Pancreas (tissue), 10 donors: ENCODE data around the gene EVX1. TPM values are rescaled to one million over a fixed set of nuclear protein-coding genes. Genes with fewer than 3 reads are reported as not detected.

Experiments
- ATAC-seq, 4 donors: fragments of 200-7000 bp; cut with Tn5 transposase; one replicate each; pipeline versions ENCODE4 v1.8.0 to v1.9.1; 2020; ENCODE audit warnings: mild to moderate bottlenecking in 4 of 4, moderate library complexity in 4 of 4
- DNase-seq, 6 donors: peaks; one replicate each; pipeline ENCODE4 v3.0.0-alpha.2; 2020
- FAIRE-seq: peaks from 2 replicates; lab custom pipeline; 2012; peaks lifted over from hg19 to GRCh38; lab: Jason Lieb, UNC
- H3K27ac ChIP-seq, 4 donors: fragments of 200-600 bp; sonication (generic); 1 replicate in 3 of 4; 2 replicates in 1 of 4; pipeline versions ENCODE4 v1.5.0 to v1.8.0; 2020
- H3K27me3 ChIP-seq, 4 donors: fragments of 200-600 bp; one replicate each; pipeline ENCODE4 v1.8.0; 2021
- H3K36me3 ChIP-seq, 3 donors: fragments of 200-600 bp; sonication (generic) in 1 of 3; one replicate each; pipeline versions ENCODE4 v1.5.0 to v1.8.0; 2020 to 2021
- H3K4me1 ChIP-seq, 3 donors: fragments of 200-600 bp; one replicate each; pipeline ENCODE4 v1.8.0; 2021
- H3K4me3 ChIP-seq, 4 donors: fragments of 200-600 bp; sonication (generic) in 2 of 4; one replicate each; pipeline versions ENCODE4 v1.5.0 to v1.8.0; 2020 to 2021
- H3K9me3 ChIP-seq, 4 donors: fragments of 200-600 bp; one replicate each; pipeline ENCODE4 v1.8.0; 2021
- WGBS, 2 donors: extraction: QIAGEN DNeasy Blood & Tissue Kit; methylation state at CpG; one replicate each; pipeline ENCODE4 v1.1.7; 2013; 5-methylcytosine and 5-hydroxymethylcytosine counted together
- intact Hi-C, 3 donors: fragments of 100-400 bp; cut with DNase I; formaldehyde crosslinking; loops; one replicate each; pipeline versions ENCODE4 v1.11.1 to v1.14.2; 2022
- polyA plus RNA-seq, 2 donors: library from polyadenylated mRNA; stranded (reverse); fragments of 200-250 nt; gene quantifications; one replicate each; pipeline ENCODE4 v1.2.3, GENCODE V29; 2013
- total RNA-seq, 6 donors: library from RNA; stranded (reverse); fragmentation: NEBNext Ultra II Directional in 4 of 6; extraction: Animal tissue kit (Norgen Biotek cat#: 25700) in 4 of 6; gene quantifications; one replicate each; pipeline versions ENCODE4 v1.2.1 to v1.2.4, GENCODE V29; 2021 to 2023
- TF ChIP-seq, protein P1 (sequence below), 4 donors: fragments of 200-600 bp; sonication (generic) in 3 of 4; IDR thresholded peaks; one replicate each; pipeline versions ENCODE4 v1.5.0 to v1.8.0; 2021; ENCODE audit warnings: antibody characterized with exemption in 4 of 4
- donor health status: healthy with polysubstance abuse.
- donor health status: DM: no; HTN: no; CAD: no; lungs with moderate emphysema.
- donor health status: DM: no; HTN: no; CAD: no.
- donor health status: control.
- donor health status: control.
- donor health status: Bipolar disorder and iron deficiency.
- donor health status: DM: yes; HTN: yes; CAD: no.
- donor health status: DM: no; HTN: no; CAD: no.
- donor health status: DM: no; HTN: no; CAD: no.
- donor health status: DM: yes; HTN: yes; CAD: no.

The EVX1 gene
- total and polyA plus RNA-seq, 8 donors: 0.05 TPM; not detected in 7

DNA sequence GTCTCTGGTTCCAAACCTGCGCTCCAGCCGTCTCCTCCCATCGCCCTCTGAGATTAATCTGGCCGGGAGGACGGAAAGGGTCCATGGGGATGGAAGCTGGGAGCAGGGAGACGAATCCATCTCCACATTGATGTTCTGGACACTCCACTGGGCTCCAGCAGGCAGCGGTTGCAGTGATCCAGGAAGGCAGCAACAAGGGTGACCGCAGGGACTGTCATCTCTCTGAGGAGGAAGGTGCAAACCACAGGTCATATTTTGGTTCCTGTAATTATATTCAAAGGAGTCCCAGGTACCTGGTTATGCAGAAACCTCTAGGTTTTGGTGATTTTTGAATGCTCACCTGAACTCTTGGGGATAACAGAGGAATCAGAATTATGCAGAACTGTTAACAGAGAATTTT is 54.8 kb downstream of the EVX1 start:
- Histone ChIP-seq H3K27me3 (no peaks in the 10 kb centered on the region), H3K4me1 (no peaks in the 10 kb centered on the region), H3K27ac (no peak overlapping the region), H3K9me3 (no peaks in the 10 kb centered on the region), H3K4me3 (no peak overlapping the region), H3K36me3 (no peaks in the 10 kb centered on the region)
- FAIRE-seq: no peak
- TF ChIP-seq, protein P1, sequence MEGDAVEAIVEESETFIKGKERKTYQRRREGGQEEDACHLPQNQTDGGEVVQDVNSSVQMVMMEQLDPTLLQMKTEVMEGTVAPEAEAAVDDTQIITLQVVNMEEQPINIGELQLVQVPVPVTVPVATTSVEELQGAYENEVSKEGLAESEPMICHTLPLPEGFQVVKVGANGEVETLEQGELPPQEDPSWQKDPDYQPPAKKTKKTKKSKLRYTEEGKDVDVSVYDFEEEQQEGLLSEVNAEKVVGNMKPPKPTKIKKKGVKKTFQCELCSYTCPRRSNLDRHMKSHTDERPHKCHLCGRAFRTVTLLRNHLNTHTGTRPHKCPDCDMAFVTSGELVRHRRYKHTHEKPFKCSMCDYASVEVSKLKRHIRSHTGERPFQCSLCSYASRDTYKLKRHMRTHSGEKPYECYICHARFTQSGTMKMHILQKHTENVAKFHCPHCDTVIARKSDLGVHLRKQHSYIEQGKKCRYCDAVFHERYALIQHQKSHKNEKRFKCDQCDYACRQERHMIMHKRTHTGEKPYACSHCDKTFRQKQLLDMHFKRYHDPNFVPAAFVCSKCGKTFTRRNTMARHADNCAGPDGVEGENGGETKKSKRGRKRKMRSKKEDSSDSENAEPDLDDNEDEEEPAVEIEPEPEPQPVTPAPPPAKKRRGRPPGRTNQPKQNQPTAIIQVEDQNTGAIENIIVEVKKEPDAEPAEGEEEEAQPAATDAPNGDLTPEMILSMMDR (IDR thresholded peaks at IDR 0.05): no peak
- WGBS, 2 donors: 52 to 71% methylated on average over 8 of the region's 8 CpGs
- ATAC-seq: no peak
- DNase-seq: no peak
- intact Hi-C loops: no loop called here

Other genes starting within 250 kb of the EVX1 start
- under 1 TPM in 2 of 6 donors, not detected in 4; 0.12 to 0.16 TPM for gene HOXA1, start 146.8 kb upstream of the EVX1 start, total RNA-seq
- under 1 TPM in 1 of 2 donors, not detected in 1; 0.05 TPM for gene HOXA1, start 146.8 kb upstream of the EVX1 start, polyA plus RNA-seq
- under 1 TPM in 5 of 6 donors, not detected in 1; 0.09 to 0.53 (median 0.12) TPM for gene HOXA2, start 140.1 kb upstream of the EVX1 start, total RNA-seq
- under 1 TPM; 0.27 to 0.28 TPM for gene HOXA2, start 140.1 kb upstream of the EVX1 start, polyA plus RNA-seq
- gene HOXA4, start 112.0 kb upstream of the EVX1 start, total RNA-seq: under 1 TPM; 0.19 to 0.98 (median 0.25) TPM
- 1 to 10 TPM; 1.9 to 2.4 TPM for gene HOXA4, start 112.0 kb upstream of the EVX1 start, polyA plus RNA-seq
- 1 to 10 TPM in 1 of 6 donors, under 1 TPM in 4, not detected in 1; 0.24 to 1.4 (median 0.76) TPM for gene HOXA5, start 99.1 kb upstream of the EVX1 start, total RNA-seq
- 1 to 10 TPM in 1 of 2 donors, under 1 TPM in 1; 0.95 to 1.2 TPM for gene HOXA5, start 99.1 kb upstream of the EVX1 start, polyA plus RNA-seq
- under 1 TPM in 1 of 6 donors, not detected in 5; 0.34 TPM for gene HOXA6, start 95.0 kb upstream of the EVX1 start, total RNA-seq
- gene HOXA6, start 95.0 kb upstream of the EVX1 start, polyA plus RNA-seq: under 1 TPM in 1 of 2 donors, not detected in 1; 0.12 TPM
- 1 to 10 TPM in 1 of 6 donors, under 1 TPM in 4, not detected in 1; 0.13 to 1.9 (median 0.43) TPM for gene HOXA3, start 90.2 kb upstream of the EVX1 start, total RNA-seq
- gene HOXA3, start 90.2 kb upstream of the EVX1 start, polyA plus RNA-seq: under 1 TPM; 0.38 to 0.56 TPM
- gene HOXA7, start 86.1 kb upstream of the EVX1 start, total RNA-seq: under 1 TPM in 3 of 6 donors, not detected in 3; 0.06 to 0.19 (median 0.17) TPM
- under 1 TPM; 0.15 to 0.49 TPM for gene HOXA7, start 86.1 kb upstream of the EVX1 start, polyA plus RNA-seq
- under 1 TPM in 1 of 6 donors, not detected in 5; 0.13 TPM for gene HOXA9, start 77.3 kb upstream of the EVX1 start, total RNA-seq
- gene HOXA9, start 77.3 kb upstream of the EVX1 start, polyA plus RNA-seq: under 1 TPM in 1 of 2 donors, not detected in 1; 0.09 TPM
- under 1 TPM in 4 of 6 donors, not detected in 2; 0.09 to 0.18 (median 0.14) TPM for gene HOXA10, start 68.5 kb upstream of the EVX1 start, total RNA-seq
- gene HOXA10, start 68.5 kb upstream of the EVX1 start, polyA plus RNA-seq: not detected
- not detected for gene HOXA11, start 57.6 kb upstream of the EVX1 start, total RNA-seq
- gene HOXA11, start 57.6 kb upstream of the EVX1 start, polyA plus RNA-seq: not detected
- under 1 TPM in 1 of 6 donors, not detected in 5; 0.03 TPM for gene HOXA13, start 42.7 kb upstream of the EVX1 start, total RNA-seq
- gene HOXA13, start 42.7 kb upstream of the EVX1 start, polyA plus RNA-seq: not detected